Coronary artery (tissue), 2 donors: ENCODE data around the gene PDHB.

Experiments used
- DNase-seq: peaks from one replicate; pipeline ENCODE4 v3.0.0-alpha.2; 2017; ENCODE audit warnings: low spot score
- H3K27ac ChIP-seq, 2 donors: fragments of 200-600 bp; sonication (generic); one replicate each; pipeline ENCODE4 v1.5.1; 2016 to 2019
- H3K4me3 ChIP-seq: fragments of 200-600 bp; sonication (generic); 2 replicates; pipeline ENCODE4 v1.5.1; 2016; ENCODE audit warnings: mild to moderate bottlenecking, moderate library complexity
- TF ChIP-seq, protein P1 (sequence below): fragments of 200-600 bp; sonication (generic); IDR thresholded peaks from one replicate; pipeline ENCODE4 v1.5.1; 2019; ENCODE audit warnings: antibody characterized with exemption

Gene PDHB

DNA sequence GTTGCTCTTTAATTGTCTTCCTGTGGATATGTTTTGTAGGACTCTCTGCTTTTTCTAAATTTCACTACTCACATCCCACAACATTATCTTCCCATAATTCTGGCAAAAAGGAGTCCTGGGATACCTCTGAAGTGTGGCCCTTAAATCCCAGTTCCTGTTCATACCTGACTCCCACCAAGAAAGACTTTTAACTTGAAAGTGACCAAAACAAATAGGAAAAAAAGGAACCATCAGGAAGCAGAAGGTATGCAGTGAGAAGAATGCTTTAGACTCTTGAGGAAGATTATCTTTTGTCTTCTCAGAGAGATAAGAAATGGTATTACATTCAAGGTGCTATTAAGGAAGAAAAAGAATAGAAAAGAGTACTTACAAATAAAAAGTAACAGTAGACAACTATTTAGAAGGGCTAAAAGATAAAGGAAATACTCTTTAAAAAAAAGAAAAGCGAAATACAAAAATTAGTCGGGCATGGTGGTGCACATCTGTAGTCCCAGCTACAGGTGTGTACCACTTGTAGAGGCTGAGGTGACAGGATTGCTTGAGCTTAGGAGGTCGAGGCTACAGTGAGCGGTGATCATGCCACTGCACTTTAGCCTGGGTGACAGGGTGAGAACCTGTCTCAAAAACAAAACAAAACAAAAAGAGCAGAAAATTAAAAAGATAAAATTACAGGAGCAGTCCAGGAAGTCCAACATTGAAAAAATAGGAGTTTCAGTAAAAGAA, 54.1 kb downstream of the PDHB start:
- no peak for DNase-seq
- TF ChIP-seq, protein P1, sequence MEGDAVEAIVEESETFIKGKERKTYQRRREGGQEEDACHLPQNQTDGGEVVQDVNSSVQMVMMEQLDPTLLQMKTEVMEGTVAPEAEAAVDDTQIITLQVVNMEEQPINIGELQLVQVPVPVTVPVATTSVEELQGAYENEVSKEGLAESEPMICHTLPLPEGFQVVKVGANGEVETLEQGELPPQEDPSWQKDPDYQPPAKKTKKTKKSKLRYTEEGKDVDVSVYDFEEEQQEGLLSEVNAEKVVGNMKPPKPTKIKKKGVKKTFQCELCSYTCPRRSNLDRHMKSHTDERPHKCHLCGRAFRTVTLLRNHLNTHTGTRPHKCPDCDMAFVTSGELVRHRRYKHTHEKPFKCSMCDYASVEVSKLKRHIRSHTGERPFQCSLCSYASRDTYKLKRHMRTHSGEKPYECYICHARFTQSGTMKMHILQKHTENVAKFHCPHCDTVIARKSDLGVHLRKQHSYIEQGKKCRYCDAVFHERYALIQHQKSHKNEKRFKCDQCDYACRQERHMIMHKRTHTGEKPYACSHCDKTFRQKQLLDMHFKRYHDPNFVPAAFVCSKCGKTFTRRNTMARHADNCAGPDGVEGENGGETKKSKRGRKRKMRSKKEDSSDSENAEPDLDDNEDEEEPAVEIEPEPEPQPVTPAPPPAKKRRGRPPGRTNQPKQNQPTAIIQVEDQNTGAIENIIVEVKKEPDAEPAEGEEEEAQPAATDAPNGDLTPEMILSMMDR: no peak
- no peak overlapping the region for H3K4me3 ChIP-seq
- H3K27ac ChIP-seq: no peak overlapping the region

DNA sequence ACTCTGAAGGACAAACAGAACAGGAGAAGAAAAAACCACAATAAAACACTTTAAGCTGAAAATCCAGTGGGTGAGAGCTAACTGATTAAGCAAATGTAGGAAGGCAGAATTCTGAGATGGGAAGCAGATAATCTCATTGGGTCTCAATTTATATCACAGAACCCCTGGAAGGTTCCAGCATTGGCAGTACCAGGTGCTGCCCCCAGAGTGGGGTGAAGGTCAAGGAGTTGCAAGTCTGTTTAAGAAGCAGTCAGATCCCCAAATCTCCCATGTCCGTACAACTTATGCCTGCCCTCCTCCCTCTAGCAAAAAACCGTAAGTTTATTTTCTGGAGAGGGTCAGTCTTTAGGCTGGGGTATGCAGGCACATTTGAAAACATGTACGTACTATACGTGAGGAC, 55.9 kb downstream of the PDHB start:
- TF ChIP-seq, protein P1: no peak

More for the DNA sequence above, 55.9 kb downstream of the PDHB start:
- Histone ChIP-seq H3K27ac (no peak overlapping the region), H3K4me3 (no peak overlapping the region)
- no peak for DNase-seq
